AG09319 (cell line): ENCODE data around the gene CDKAL1.

Experiments
- DNase-seq: peaks from one replicate; pipeline ENCODE4 v3.0.0-alpha.2; 2010; ENCODE audit warnings: low read depth; ENCODE audit errors: extremely low read depth
- TF ChIP-seq, protein P1 (sequence below): IDR thresholded peaks from 2 replicates; pipeline ENCODE4 v1.5.1; 2011; ENCODE audit warnings: low read depth, mild to moderate bottlenecking, inconsistent platforms, low read length, moderate library complexity

Gene CDKAL1

GRCh38 chr6:21079468-21080048, 545.3 kb downstream of the CDKAL1 start:
- TF ChIP-seq, protein P1, sequence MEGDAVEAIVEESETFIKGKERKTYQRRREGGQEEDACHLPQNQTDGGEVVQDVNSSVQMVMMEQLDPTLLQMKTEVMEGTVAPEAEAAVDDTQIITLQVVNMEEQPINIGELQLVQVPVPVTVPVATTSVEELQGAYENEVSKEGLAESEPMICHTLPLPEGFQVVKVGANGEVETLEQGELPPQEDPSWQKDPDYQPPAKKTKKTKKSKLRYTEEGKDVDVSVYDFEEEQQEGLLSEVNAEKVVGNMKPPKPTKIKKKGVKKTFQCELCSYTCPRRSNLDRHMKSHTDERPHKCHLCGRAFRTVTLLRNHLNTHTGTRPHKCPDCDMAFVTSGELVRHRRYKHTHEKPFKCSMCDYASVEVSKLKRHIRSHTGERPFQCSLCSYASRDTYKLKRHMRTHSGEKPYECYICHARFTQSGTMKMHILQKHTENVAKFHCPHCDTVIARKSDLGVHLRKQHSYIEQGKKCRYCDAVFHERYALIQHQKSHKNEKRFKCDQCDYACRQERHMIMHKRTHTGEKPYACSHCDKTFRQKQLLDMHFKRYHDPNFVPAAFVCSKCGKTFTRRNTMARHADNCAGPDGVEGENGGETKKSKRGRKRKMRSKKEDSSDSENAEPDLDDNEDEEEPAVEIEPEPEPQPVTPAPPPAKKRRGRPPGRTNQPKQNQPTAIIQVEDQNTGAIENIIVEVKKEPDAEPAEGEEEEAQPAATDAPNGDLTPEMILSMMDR: no peak
- no peak for DNase-seq

GRCh38 chr6:21080221-21080620, 546.0 kb downstream of the CDKAL1 start:
- TF ChIP-seq, protein P1: no peak
- no peak for DNase-seq

- TF ChIP-seq, protein P1: no peak
These were observed 547.8 kb downstream of the CDKAL1 start for GRCh38 chr6:21082091-21082490.

GRCh38 chr6:21083708-21084107, 549.5 kb downstream of the CDKAL1 start:
- TF ChIP-seq, protein P1: no peak
- no peak for DNase-seq

More at GRCh38 chr6:21082091-21082490, 547.8 kb downstream of the CDKAL1 start:
- no peak for DNase-seq

DNA sequence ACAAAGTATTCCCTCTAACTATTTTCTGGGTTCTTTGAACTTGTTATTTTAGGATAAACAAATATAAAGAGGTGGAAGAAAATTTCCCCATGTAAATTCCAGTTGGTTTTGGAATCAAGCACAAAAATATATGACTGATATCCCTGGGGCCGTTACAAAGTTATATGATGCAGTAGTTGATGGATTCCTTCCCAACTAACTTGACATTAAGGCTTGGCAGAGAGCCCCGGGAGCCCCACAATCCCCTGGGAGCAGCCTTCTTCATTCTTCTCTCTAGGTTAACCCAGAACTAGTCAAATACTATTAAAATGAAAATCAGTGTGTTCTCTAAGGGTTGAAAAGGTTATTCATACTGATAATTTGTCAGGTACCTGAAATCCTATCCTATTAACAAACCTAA, 550.4 kb downstream of the CDKAL1 start:
- no peak for DNase-seq
- TF ChIP-seq, protein P1: no peak

GRCh38 chr6:21085211-21085610, 551.0 kb downstream of the CDKAL1 start:
- DNase-seq: no peak

GRCh38 chr6:21085643-21086042, 551.4 kb downstream of the CDKAL1 start:
- DNase-seq: no peak
- TF ChIP-seq, protein P1: no peak

More at GRCh38 chr6:21085211-21085610, 551.0 kb downstream of the CDKAL1 start:
- TF ChIP-seq, protein P1: no peak
